A549 (cell line): ENCODE results near the gene ACSL4. TPM values are rescaled to one million over a fixed set of nuclear protein-coding genes. Genes with fewer than 3 reads are reported as not detected.
"Not testable (repeated sequence)": the region's sequence is repeated elsewhere in the genome, so short reads cannot be mapped to it uniquely, and the experiment has no call there.

Experiments used
- ATAC-seq, 2 experiments: fragments of 200-7000 bp in 1 of 2; fragments of >200 bp in 1 of 2; cut with Nextera tagmentation in 1 of 2; cut with Tn5 transposase in 1 of 2; 3 replicates each; pipeline versions ENCODE4 v1.8.0 to v1.9.1; 2018 to 2020; ENCODE audit warnings: mild to moderate bottlenecking in 1 of 2, moderate library complexity in 1 of 2
- CTCF ChIA-PET: fragments of 300-600 bp; sonication (Branson Sonifier 250); formaldehyde crosslinking; extraction: SDS; loops from one replicate; lab custom pipeline; 2021; ENCODE audit warnings: antibody characterized with exemption, inconsistent platforms; lab: Yijun Ruan, JAX
- POLR2A ChIA-PET: fragments of 350-600 bp; formaldehyde crosslinking; extraction: SDS; loops from one replicate; lab custom pipeline; 2021; ENCODE audit warnings: antibody characterized with exemption, inconsistent platforms; lab: Yijun Ruan, JAX
- DNase-seq, 2 experiments: peaks; one replicate each; pipeline versions ENCODE4 v3.0.0 to v3.0.0-alpha.2; 2011 to 2016; ENCODE audit warnings: low read depth in 1 of 2, low spot score in 1 of 2
- FAIRE-seq: peaks from 2 replicates; lab custom pipeline; 2011; peaks lifted over from hg19 to GRCh38; lab: Jason Lieb, UNC
- H3K27ac ChIP-seq, 2 experiments: fragments of >200 bp; sonication (Bioruptor Twin); formaldehyde crosslinking; 3 replicates each; pipeline ENCODE4 v1.5.1; 2016 to 2017
- H3K4me1 ChIP-seq: fragments of >200 bp; sonication (Bioruptor Twin); formaldehyde crosslinking; 3 replicates; pipeline ENCODE4 v1.6.1; 2016
- H3K4me2 ChIP-seq: fragments of >200 bp; sonication (Bioruptor Twin); formaldehyde crosslinking; 3 replicates; pipeline ENCODE4 v1.6.1; 2016
- H3K4me3 ChIP-seq: fragments of >200 bp; sonication (Bioruptor Twin); formaldehyde crosslinking; 3 replicates; pipeline ENCODE4 v1.5.1; 2016
- H3K9me3 ChIP-seq: fragments of >200 bp; sonication (Bioruptor Twin); formaldehyde crosslinking; 3 replicates; pipeline ENCODE4 v1.6.1; 2016
- BHLHE40 ChIP-seq: IDR thresholded peaks from 2 replicates; pipeline ENCODE4 v1.6.1; 2012; ENCODE audit warnings: low read depth, low read length, inconsistent platforms
- CHD2 ChIP-seq: fragments of 150-350 bp; IDR thresholded peaks from 2 replicates; pipeline ENCODE4 v1.6.1; 2014; ENCODE audit warnings: low read length; ENCODE audit not compliant: partially characterized antibody
- ESRRA ChIP-seq: fragments of 150-350 bp; IDR thresholded peaks from 2 replicates; pipeline ENCODE4 v1.6.1; 2014; ENCODE audit warnings: mild to moderate bottlenecking, low read length, borderline replicate concordance
- FOXS1 ChIP-seq: fragments of 250-450 bp; sonication (Bioruptor Pico); IDR thresholded peaks from 2 replicates; pipeline ENCODE4 v1.5.0; 2020; ENCODE audit warnings: mild to moderate bottlenecking, moderate library complexity
- HES2 ChIP-seq: fragments of >200 bp; sonication (Bioruptor Twin); formaldehyde crosslinking; IDR thresholded peaks from 2 replicates; pipeline ENCODE4 v1.6.1; 2016
- HMGXB4 ChIP-seq: fragments of 250-450 bp; sonication (Bioruptor Pico); IDR thresholded peaks from 2 replicates; pipeline ENCODE4 v1.5.0; 2021; ENCODE audit warnings: mild to moderate bottlenecking, moderate library complexity, borderline replicate concordance
- HOXA7 ChIP-seq: fragments of 250-450 bp; sonication (Bioruptor Pico); IDR thresholded peaks from 2 replicates; pipeline ENCODE4 v1.5.0; 2020; ENCODE audit warnings: mild to moderate bottlenecking, moderate library complexity
- JUNB ChIP-seq: fragments of >200 bp; sonication (Bioruptor Twin); formaldehyde crosslinking; IDR thresholded peaks from 2 replicates; pipeline ENCODE4 v1.6.1; 2016
- KDM5A ChIP-seq: fragments of 200-600 bp; sonication (generic); IDR thresholded peaks from 2 replicates; pipeline ENCODE4 v1.6.1; 2016; ENCODE audit warnings: antibody characterized with exemption, mild to moderate bottlenecking
- MAZ ChIP-seq: fragments of 150-350 bp; IDR thresholded peaks from 2 replicates; pipeline ENCODE4 v1.6.1; 2014; ENCODE audit warnings: antibody characterized with exemption, low read depth, low read length, borderline replicate concordance
- NFE2L2 ChIP-seq: fragments of 150-350 bp; conservative IDR thresholded peaks from 2 replicates; pipeline ENCODE4 v1.6.1; 2014; ENCODE audit warnings: low read length
- REST ChIP-seq: fragments of 200-600 bp; sonication (generic); IDR thresholded peaks from 2 replicates; pipeline ENCODE4 v1.6.1; 2016; ENCODE audit warnings: antibody characterized with exemption, mild to moderate bottlenecking, moderate library complexity
- RNF2 ChIP-seq: fragments of 200-600 bp; sonication (generic); IDR thresholded peaks from 2 replicates; pipeline ENCODE4 v1.6.1; 2016; ENCODE audit warnings: low read depth, mild to moderate bottlenecking, antibody characterized with exemption, moderate library complexity, borderline replicate concordance
- ZNF302 ChIP-seq: fragments of 250-450 bp; sonication (Bioruptor Pico); IDR thresholded peaks from 2 replicates; pipeline ENCODE4 v1.9.0; 2021; ENCODE audit warnings: inconsistent platforms, mild to moderate bottlenecking, moderate library complexity
- WGBS: methylation state at CpG from one replicate; pipeline ENCODE4 v1.1.6; 2017; ENCODE audit errors: missing lambda C conversion rate; 5-methylcytosine and 5-hydroxymethylcytosine counted together
- polyA plus RNA-seq, 4 experiments: library from polyadenylated mRNA; depleted of rRNA in 3 of 4; stranded (reverse); fragments of >200 nt; fragmentation: RNase III in 1 of 4; extraction: RNeasy Plus Mini Kit Qiagen cat#74134 plus additional on column Dnase treatment in 1 of 4; gene quantifications; 2 replicates in 3 of 4; 3 replicates in 1 of 4; pipeline ENCODE4 v1.2.3, GENCODE V29; 2011 to 2017
- TF ChIP-seq, protein P1 (sequence below): fragments of >200 bp; sonication (Bioruptor Twin); formaldehyde crosslinking; IDR thresholded peaks from 3 replicates; pipeline ENCODE4 v1.6.1; 2016

The ACSL4 gene
- polyA plus RNA-seq, 2 of the 4 experiments (the other 2 are of a cell fraction): 31.6 to 36.8 TPM

- TF ChIP-seq KDM5A: no peak
- no peak for TF ChIP-seq ESRRA
- TF ChIP-seq ZNF302 (CRISPR knock-in tag): no peak
- TF ChIP-seq REST: no peak
- TF ChIP-seq HMGXB4: no peak
Observed at GRCh38 chrX:109643687-109644086, 89.4 kb downstream of the ACSL4 start (continued).

DNA sequence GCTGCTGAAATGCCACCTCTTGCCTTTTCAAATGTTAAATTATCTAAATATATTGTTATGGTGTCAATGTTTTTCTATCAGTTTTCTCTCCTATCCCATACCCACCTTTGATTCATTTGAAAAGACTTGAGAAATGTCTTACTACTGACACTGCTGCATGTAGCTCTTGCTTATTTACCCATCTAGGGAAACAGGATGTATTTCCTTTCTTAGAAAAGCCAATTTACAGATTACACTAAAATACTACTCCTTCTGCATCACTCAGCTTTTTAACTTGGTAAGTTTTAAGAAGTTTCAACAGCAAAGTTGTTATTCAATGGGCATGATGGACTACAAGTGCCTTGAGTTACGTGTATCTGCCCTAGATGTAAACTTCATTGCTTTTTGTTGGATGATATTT, 94.9 kb downstream of the ACSL4 start:
- H3K4me1 ChIP-seq: no peaks in the 10 kb centered on the region
- H3K27ac ChIP-seq: no peak overlapping the region
- FAIRE-seq (no peak), ATAC-seq (no peak), DNase-seq (no peak)
- WGBS: 70% methylated on average over 1 of the region's 1 CpG
- CTCF ChIA-PET: interaction anchor here (2.7 kb wide), 1 partner anchor 153 kb away, joined by 9 read pairs; no protein-coding TSS in a partner anchor
- H3K9me3 ChIP-seq: no peaks in the 10 kb centered on the region
- POLR2A ChIA-PET: no interaction called here
- no peak for TF ChIP-seq RNF2
- no peak for TF ChIP-seq MAZ
- TF ChIP-seq CHD2: no peak
- TF ChIP-seq HES2: no peak
- no peak for TF ChIP-seq ZNF302 (CRISPR knock-in tag)
- TF ChIP-seq BHLHE40: no peak
- TF ChIP-seq JUNB: no peak
- TF ChIP-seq FOXS1: no peak
- TF ChIP-seq, protein P1, sequence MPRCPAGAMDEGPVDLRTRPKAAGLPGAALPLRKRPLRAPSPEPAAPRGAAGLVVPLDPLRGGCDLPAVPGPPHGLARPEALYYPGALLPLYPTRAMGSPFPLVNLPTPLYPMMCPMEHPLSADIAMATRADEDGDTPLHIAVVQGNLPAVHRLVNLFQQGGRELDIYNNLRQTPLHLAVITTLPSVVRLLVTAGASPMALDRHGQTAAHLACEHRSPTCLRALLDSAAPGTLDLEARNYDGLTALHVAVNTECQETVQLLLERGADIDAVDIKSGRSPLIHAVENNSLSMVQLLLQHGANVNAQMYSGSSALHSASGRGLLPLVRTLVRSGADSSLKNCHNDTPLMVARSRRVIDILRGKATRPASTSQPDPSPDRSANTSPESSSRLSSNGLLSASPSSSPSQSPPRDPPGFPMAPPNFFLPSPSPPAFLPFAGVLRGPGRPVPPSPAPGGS: no peak
- TF ChIP-seq NFE2L2: no peak
- TF ChIP-seq HOXA7: no peak
- no peak overlapping the region for H3K4me3 ChIP-seq
- H3K4me2 ChIP-seq: no peak overlapping the region

DNA sequence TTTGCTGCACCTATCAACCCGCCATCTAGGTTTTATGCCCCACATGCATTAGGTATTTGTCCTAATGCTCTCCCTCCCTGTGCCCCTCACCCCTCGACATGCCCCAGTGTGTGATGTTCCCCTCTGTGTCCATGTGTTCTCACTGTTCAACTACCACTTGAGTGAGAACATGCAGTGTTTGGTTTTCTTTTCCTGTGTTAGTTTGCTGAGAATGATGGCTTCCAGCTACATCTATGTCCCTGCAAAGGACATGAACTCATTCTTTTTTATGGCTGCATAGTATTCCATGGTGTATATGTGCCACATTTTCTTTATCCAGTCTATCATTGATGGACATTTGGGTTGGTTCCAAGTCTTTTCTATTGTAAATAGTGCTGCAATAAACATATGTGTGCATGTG, 95.6 kb downstream of the ACSL4 start:
- H3K9me3 ChIP-seq, POLR2A ChIA-PET, ATAC-seq, CTCF ChIA-PET, H3K4me2 ChIP-seq, FAIRE-seq, H3K27ac ChIP-seq, DNase-seq, H3K4me1 ChIP-seq, H3K4me3 ChIP-seq: not testable (repeated sequence)
- WGBS: 84% methylated on average over 2 of the region's 2 CpGs
